Measurements from ENCODE around the gene NAA35.
"Not testable (repeated sequence)": the region's sequence is repeated elsewhere in the genome, so short reads cannot be mapped to it uniquely, and the experiment has no call there.

Gene NAA35

DNA sequence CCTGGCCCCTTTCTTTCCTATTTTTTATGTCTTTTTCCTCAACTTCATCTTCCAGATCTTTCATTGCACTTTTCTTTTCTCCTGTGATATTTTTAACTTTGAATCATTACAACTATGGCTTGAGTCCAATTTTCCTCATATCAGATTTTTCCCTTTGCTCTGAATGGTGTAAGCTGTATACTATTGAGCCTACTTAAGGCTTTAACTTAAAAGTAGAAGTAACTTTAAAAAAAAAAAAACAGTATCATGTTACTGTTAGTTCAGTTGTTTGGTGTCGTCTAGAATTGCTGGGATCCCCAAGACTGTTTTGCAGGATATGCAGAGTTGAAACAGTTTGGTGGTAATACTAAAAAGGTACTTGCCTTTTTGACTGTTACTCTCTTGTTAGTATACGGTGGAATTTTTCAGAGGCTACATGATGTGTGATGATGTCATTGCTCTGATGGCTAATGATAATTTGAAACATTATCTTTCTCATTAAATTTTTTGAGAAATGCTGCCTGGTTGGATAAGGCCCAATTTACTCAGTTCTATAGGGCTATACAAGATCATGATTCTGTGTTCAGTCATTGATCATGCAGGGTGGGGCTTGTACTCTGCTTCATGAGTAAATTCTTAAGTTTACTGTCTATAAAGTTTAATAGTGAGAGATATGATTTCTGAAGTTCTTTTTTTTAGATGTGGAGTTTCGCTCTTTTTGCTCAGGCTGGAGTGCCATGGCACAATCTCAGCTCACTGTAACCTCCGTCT lies 8.8 kb downstream of the NAA35 start:
- peak overlapping the region; percentile 59 for H3K4me3 ChIP-seq (ENCODE audit: low read length)
- H3K9me3 ChIP-seq (ENCODE audit: control insufficient read depth, low read length): no peaks in the 10 kb centered on the region
- peaks cover 19% of the 10 kb centered on the region for H3K36me3 ChIP-seq (ENCODE audit: control insufficient read depth, insufficient read depth, low read length, severe bottlenecking)
- H3K4me1 ChIP-seq (ENCODE audit: control insufficient read depth, insufficient read depth, low read length): peaks cover 23% of the 10 kb centered on the region
- no peaks in the 10 kb centered on the region for H3K27me3 ChIP-seq (replicated peaks; ENCODE audit: control insufficient read depth, insufficient read depth, low read length)
- H3K9ac ChIP-seq (ENCODE audit: low read length): no peak overlapping the region
- DNase-seq (ENCODE audit: low read depth): peak; percentile 46

DNA sequence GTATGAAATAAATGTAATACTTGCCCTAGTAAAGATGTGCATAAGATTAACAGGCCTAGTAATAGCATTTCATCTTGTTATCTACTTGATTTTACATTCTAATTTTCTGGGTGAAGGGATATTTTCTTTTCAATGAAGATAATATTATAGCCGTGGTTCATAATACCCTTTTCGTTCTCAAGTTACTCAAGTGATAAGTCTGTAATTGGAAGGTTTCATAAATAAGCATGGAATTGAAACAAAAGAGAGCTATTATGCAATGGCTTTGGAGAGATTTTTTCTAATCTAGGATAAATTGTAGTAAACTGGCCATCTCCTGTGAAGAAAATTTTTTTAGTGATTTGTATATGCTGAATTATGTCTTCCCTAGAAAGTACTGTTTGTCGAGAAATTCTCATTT lies 19.0 kb downstream of the NAA35 start:
- Histone ChIP-seq H3K9ac (ENCODE audit: low read length) (no peak overlapping the region), H3K4me1 (ENCODE audit: control insufficient read depth, insufficient read depth, low read length) (peaks cover 14% of the 10 kb centered on the region), H3K27me3 (replicated peaks; ENCODE audit: control insufficient read depth, insufficient read depth, low read length) (no peaks in the 10 kb centered on the region), H3K9me3 (ENCODE audit: control insufficient read depth, low read length) (no peaks in the 10 kb centered on the region), H3K36me3 (ENCODE audit: control insufficient read depth, insufficient read depth, low read length, severe bottlenecking) (peaks cover 43% of the 10 kb centered on the region), H3K4me3 (ENCODE audit: low read length) (no peak overlapping the region)
- DNase-seq (ENCODE audit: low read depth): no peak

DNA sequence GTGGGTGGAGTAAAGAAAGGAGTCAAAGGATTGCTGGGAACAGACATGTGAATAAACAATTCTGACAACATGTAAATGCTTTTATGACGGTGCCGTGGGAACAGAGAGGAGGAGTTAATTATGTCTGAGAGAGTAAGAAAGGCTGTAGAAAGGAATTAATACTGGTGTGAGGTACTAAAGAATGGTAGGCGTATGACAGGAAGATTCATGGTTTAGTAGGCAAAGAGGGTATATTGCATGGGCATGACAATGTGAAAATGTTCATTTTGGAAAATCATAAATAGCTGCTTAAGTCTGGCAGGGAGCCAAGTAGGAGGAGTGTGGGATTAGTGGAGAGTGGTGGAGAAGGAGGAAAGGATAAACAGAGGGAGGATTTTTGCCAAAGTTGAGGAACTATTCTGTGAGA lies 19.7 kb downstream of the NAA35 start:
- no peaks in the 10 kb centered on the region for H3K27me3 ChIP-seq (replicated peaks; ENCODE audit: control insufficient read depth, insufficient read depth, low read length)
- peak; percentile 6 for DNase-seq (ENCODE audit: low read depth)
- peaks cover 48% of the 10 kb centered on the region for H3K36me3 ChIP-seq (ENCODE audit: control insufficient read depth, insufficient read depth, low read length, severe bottlenecking)
- H3K9me3 ChIP-seq (ENCODE audit: control insufficient read depth, low read length): no peaks in the 10 kb centered on the region
- H3K4me3 ChIP-seq (ENCODE audit: low read length): no peak overlapping the region
- H3K4me1 ChIP-seq (ENCODE audit: control insufficient read depth, insufficient read depth, low read length): peaks cover 14% of the 10 kb centered on the region
- no peak overlapping the region for H3K9ac ChIP-seq (ENCODE audit: low read length)

DNA sequence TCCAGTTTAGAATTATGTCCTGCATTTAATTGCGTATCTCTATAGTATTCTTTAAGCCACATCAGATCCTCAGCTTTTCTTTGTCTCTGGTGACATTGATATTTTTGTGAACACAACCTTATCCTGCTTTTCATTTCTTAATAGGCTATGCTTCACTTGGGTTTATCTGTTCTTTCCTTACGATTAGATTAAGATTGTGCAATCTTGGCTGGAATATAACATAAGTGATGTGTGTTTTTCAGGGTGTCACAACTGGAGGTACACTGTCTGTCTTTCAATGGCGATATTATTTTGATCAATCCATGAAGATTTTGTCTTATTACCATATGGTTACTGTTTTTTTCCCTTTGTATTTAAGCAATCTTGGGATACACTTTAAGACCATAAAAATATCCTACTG lies 23.6 kb downstream of the NAA35 start:
- peaks cover 47% of the 10 kb centered on the region for H3K36me3 ChIP-seq (ENCODE audit: control insufficient read depth, insufficient read depth, low read length, severe bottlenecking)

DNA sequence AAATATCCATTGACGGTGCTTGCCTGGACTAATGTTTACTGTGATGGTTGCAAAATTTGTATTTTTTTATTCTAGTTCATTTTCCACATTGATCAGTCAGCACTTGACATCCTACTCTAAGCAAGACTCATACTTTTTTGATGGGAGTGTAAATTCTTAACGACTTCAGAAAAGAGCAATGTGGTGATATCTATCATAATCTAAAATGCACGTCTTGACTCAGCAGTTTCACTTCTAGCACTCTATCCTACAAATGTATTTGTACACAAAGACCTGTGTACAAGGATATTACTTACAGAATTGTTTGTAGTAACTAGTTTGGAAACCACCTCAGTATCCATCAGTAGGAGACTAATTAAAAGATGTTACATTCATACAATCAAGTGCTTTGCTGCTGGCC lies 24.0 kb downstream of the NAA35 start:
- Histone ChIP-seq H3K9me3 (ENCODE audit: control insufficient read depth, low read length) (no peaks in the 10 kb centered on the region), H3K4me3 (ENCODE audit: low read length) (no peak overlapping the region), H3K4me1 (ENCODE audit: control insufficient read depth, insufficient read depth, low read length) (peaks cover 9% of the 10 kb centered on the region), H3K36me3 (ENCODE audit: control insufficient read depth, insufficient read depth, low read length, severe bottlenecking) (peaks cover 51% of the 10 kb centered on the region), H3K27me3 (replicated peaks; ENCODE audit: control insufficient read depth, insufficient read depth, low read length) (no peaks in the 10 kb centered on the region), H3K9ac (ENCODE audit: low read length) (no peak overlapping the region)
- DNase-seq (ENCODE audit: low read depth): no peak

More for the DNA sequence above, 23.6 kb downstream of the NAA35 start:
- DNase-seq (ENCODE audit: low read depth): no peak
- H3K4me3 ChIP-seq (ENCODE audit: low read length): no peak overlapping the region
- no peak overlapping the region for H3K9ac ChIP-seq (ENCODE audit: low read length)
- no peaks in the 10 kb centered on the region for H3K27me3 ChIP-seq (replicated peaks; ENCODE audit: control insufficient read depth, insufficient read depth, low read length)
- H3K9me3 ChIP-seq (ENCODE audit: control insufficient read depth, low read length): no peaks in the 10 kb centered on the region
- H3K4me1 ChIP-seq (ENCODE audit: control insufficient read depth, insufficient read depth, low read length): peaks cover 14% of the 10 kb centered on the region

DNA sequence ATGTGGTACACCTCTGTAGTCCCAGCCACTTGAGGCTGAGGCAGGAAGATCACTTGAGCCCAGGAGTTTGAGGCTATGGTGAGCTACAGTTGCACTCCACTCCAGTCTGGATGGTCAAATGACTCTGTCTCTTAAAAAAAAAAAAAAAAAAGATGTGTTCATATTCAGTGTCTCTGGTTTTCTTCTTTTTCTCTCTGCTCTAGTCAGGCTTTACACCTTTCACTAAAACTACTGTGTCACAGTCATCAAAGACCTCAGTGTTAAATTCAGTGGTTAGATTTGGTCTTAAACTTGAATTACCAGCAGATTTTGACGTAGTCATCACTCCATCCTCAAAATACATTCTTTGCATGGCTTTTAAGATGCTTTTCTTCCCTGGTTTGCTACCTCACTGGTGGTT lies 28.8 kb downstream of the NAA35 start:
- H3K36me3 ChIP-seq (ENCODE audit: control insufficient read depth, insufficient read depth, low read length, severe bottlenecking): peaks cover 39% of the 10 kb centered on the region
- H3K9ac ChIP-seq (ENCODE audit: low read length): no peak overlapping the region
- H3K4me1 ChIP-seq (ENCODE audit: control insufficient read depth, insufficient read depth, low read length): peaks cover 15% of the 10 kb centered on the region
- no peaks in the 10 kb centered on the region for H3K27me3 ChIP-seq (replicated peaks; ENCODE audit: control insufficient read depth, insufficient read depth, low read length)
- H3K9me3 ChIP-seq (ENCODE audit: control insufficient read depth, low read length): no peaks in the 10 kb centered on the region
- no peak overlapping the region for H3K4me3 ChIP-seq (ENCODE audit: low read length)
- DNase-seq (ENCODE audit: low read depth): no peak

DNA sequence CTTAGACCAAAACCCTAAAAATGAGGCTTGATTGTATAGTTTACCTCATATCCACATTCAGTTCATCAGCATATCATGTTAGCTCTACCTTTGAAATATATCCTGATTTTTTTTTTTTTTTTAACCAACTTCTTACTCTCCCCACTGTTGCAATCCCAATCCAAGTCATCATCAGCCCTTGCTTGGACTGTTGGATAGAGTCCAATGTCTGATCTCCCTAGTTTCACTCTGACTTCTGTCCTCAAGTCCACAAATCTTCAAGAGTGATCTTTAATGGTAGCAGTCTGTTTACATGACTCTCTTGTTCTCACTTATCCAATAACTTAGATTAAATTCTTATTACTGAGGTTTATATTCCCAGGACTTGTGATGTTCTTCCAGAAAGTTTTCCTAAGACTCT lies 30.8 kb downstream of the NAA35 start:
- Histone ChIP-seq H3K4me1 (ENCODE audit: control insufficient read depth, insufficient read depth, low read length) (peaks cover 15% of the 10 kb centered on the region), H3K36me3 (ENCODE audit: control insufficient read depth, insufficient read depth, low read length, severe bottlenecking) (peaks cover 47% of the 10 kb centered on the region), H3K9ac (ENCODE audit: low read length) (no peak overlapping the region), H3K27me3 (replicated peaks; ENCODE audit: control insufficient read depth, insufficient read depth, low read length) (no peaks in the 10 kb centered on the region), H3K4me3 (ENCODE audit: low read length) (no peak overlapping the region), H3K9me3 (ENCODE audit: control insufficient read depth, low read length) (no peaks in the 10 kb centered on the region)
- DNase-seq (ENCODE audit: low read depth): no peak

DNA sequence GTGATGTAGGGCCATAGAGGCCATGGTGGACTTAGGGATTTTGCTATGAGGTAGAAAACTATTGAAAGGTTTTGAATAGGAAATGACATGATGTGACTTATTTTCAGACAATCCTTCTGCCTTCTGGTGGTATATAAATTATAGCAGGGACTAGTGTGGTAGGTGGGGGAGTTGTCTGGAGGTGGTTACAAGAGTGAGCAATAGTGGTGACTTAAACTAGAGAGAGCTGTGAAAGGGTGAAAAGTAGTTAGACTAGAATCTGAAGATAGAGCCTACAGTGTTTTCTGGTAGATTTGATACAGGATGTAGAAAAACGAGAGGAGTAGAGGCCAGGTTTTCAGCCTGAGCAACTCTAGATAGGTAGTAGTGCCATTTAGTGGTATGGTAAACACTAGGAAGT lies 32.3 kb downstream of the NAA35 start:
- Histone ChIP-seq H3K36me3 (ENCODE audit: control insufficient read depth, insufficient read depth, low read length, severe bottlenecking) (peaks cover 62% of the 10 kb centered on the region), H3K9ac (ENCODE audit: low read length) (no peak overlapping the region), H3K27me3 (replicated peaks; ENCODE audit: control insufficient read depth, insufficient read depth, low read length) (no peaks in the 10 kb centered on the region), H3K4me1 (ENCODE audit: control insufficient read depth, insufficient read depth, low read length) (peaks cover 15% of the 10 kb centered on the region), H3K9me3 (ENCODE audit: control insufficient read depth, low read length) (no peaks in the 10 kb centered on the region), H3K4me3 (ENCODE audit: low read length) (no peak overlapping the region)
- DNase-seq (ENCODE audit: low read depth): no peak

DNA sequence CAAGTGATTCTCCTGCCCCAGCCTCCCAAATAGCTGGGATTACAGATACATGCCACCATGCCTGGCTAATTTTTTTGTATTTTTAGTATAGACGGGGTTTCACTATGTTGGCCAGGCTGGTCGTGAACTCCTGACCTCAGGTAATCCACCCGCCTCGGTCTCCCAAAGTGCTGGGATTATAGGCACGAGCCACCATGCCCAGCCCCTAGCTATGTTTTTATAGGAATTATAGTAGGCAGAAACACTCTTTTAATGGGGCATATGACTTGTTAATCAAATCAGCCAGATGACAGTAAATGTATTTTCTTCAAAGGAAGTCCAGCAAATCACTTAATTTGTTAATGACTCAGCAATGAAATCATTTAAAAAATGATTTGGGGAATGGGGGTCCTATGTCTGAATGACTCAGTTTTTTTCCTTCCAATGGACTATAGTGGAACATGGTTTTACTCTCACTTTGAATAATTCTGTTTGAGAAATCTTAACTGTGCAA lies 33.2 kb downstream of the NAA35 start:
- not testable (repeated sequence) for DNase-seq (ENCODE audit: low read depth); H3K9ac ChIP-seq (ENCODE audit: low read length); H3K4me3 ChIP-seq (ENCODE audit: low read length); H3K9me3 ChIP-seq (ENCODE audit: control insufficient read depth, low read length); H3K27me3 ChIP-seq (replicated peaks; ENCODE audit: control insufficient read depth, insufficient read depth, low read length)
- peaks cover 15% of the 10 kb centered on the region for H3K4me1 ChIP-seq (ENCODE audit: control insufficient read depth, insufficient read depth, low read length)
- H3K36me3 ChIP-seq (ENCODE audit: control insufficient read depth, insufficient read depth, low read length, severe bottlenecking): peaks cover 66% of the 10 kb centered on the region

DNA sequence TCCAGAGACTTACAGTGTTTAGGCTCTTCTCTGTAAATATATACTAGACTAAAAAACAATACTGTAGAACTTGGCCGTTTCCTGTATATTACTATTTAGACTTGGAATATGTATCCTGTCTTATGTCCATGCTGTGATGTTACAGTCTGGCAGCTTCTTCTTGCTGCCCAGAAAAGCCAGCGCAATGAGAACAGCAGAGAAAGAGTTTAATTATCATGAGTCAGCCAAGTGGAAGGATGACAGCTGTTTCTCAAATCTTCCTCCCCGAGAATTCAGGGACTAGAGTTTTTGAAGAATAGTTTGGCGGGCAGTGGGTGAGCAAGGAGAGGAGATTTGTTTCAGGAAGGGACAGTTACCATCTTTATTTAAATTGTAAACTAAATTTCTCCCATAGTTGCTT lies 37.5 kb downstream of the NAA35 start:
- no peaks in the 10 kb centered on the region for H3K27me3 ChIP-seq (replicated peaks; ENCODE audit: control insufficient read depth, insufficient read depth, low read length)
- no peak overlapping the region for H3K9ac ChIP-seq (ENCODE audit: low read length)
- peaks cover 86% of the 10 kb centered on the region for H3K36me3 ChIP-seq (ENCODE audit: control insufficient read depth, insufficient read depth, low read length, severe bottlenecking)
- H3K4me3 ChIP-seq (ENCODE audit: low read length): no peak overlapping the region
- DNase-seq (ENCODE audit: low read depth): no peak
- H3K4me1 ChIP-seq (ENCODE audit: control insufficient read depth, insufficient read depth, low read length): no peaks in the 10 kb centered on the region
- no peaks in the 10 kb centered on the region for H3K9me3 ChIP-seq (ENCODE audit: control insufficient read depth, low read length)

DNA sequence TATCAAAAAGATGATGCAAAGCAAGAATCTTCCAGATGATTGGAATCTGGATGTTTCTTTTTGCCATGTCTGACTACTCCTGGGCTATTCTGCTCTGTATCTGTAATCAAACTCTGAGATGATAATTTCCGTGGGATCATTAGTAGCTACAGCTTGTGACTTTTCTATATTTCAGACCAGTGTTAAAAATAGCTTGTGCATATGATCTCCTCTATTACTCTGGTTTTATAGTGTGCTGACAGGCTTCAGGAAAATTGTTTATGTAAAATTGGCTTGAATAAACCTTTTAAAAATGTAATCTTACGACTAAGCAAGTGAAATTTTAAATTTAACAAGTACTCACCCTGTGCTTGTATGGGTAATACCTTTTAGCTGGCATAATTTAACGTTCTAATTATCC lies 40.4 kb downstream of the NAA35 start:
- Histone ChIP-seq H3K36me3 (ENCODE audit: control insufficient read depth, insufficient read depth, low read length, severe bottlenecking) (peaks cover 67% of the 10 kb centered on the region), H3K4me3 (ENCODE audit: low read length) (no peak overlapping the region)
- DNase-seq (ENCODE audit: low read depth): no peak

DNA sequence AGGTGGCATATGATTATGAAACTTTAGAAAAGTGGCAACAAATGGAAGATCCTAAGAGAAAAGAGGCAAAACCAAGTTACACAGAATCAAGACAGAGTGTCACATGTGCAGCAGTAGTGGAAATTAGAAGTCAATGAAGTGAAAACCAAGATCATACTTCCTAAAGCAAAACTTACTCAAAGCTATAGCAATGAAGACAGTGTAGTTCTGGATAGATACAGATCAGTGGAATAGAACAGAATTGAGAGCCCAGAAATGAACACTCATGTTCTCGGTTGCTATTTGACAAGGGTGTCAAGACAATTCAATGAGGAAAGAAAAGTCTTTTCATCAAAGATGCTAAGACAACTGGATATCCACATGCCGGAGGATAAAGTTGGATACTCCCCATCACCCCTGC lies 43.5 kb downstream of the NAA35 start:
- H3K9me3 ChIP-seq (ENCODE audit: control insufficient read depth, low read length): no peaks in the 10 kb centered on the region
- H3K9ac ChIP-seq (ENCODE audit: low read length): no peak overlapping the region
- H3K4me1 ChIP-seq (ENCODE audit: control insufficient read depth, insufficient read depth, low read length): peaks cover 10% of the 10 kb centered on the region
- no peak for DNase-seq (ENCODE audit: low read depth)
- H3K27me3 ChIP-seq (replicated peaks; ENCODE audit: control insufficient read depth, insufficient read depth, low read length): no peaks in the 10 kb centered on the region
- peaks cover 43% of the 10 kb centered on the region for H3K36me3 ChIP-seq (ENCODE audit: control insufficient read depth, insufficient read depth, low read length, severe bottlenecking)
- no peak overlapping the region for H3K4me3 ChIP-seq (ENCODE audit: low read length)

More for the DNA sequence above, 40.4 kb downstream of the NAA35 start:
- Histone ChIP-seq H3K9me3 (ENCODE audit: control insufficient read depth, low read length) (no peaks in the 10 kb centered on the region), H3K4me1 (ENCODE audit: control insufficient read depth, insufficient read depth, low read length) (no peaks in the 10 kb centered on the region), H3K27me3 (replicated peaks; ENCODE audit: control insufficient read depth, insufficient read depth, low read length) (no peaks in the 10 kb centered on the region), H3K9ac (ENCODE audit: low read length) (no peak overlapping the region)
